ENCODE measurements around the gene FAM110C. TPM values are rescaled to one million over a fixed set of nuclear protein-coding genes. Genes with fewer than 3 reads are reported as not detected.
"Not testable (repeated sequence)": the region's sequence is repeated elsewhere in the genome, so short reads cannot be mapped to it uniquely, and the experiment has no call there.

Gene FAM110C
- total RNA-seq, 2 experiments from 2014 or later: 3.1 to 3.6 TPM

DNA sequence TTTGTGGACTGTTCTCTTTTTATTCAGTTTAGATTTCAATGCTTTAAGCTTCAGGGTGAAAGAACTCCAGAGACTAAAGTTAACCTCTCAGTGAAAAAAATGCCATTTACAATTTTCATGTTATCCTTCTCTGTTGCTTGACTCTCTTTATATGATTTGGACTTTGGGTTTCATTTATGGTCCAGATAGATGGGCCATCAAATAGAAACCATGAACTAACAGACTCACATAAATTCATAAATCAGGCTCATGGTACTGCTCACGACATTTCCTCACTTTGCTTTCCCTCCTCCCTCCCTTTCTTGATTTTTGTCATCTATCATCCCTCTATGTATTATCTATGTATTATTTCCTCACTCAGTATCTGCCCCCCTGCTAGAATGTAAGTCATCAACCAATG is 10.0 kb downstream of the FAM110C start:
- Mint-ChIP-seq H3K36me3 (peaks cover 5% of the 10 kb centered on the region), H3K27ac (no peak overlapping the region), H3K4me1 (ENCODE audit: low read depth) (peaks cover 42% of the 10 kb centered on the region), H3K9me3 (no peaks in the 10 kb centered on the region), H3K4me3 (no peak overlapping the region), H3K27me3 (peaks cover 6% of the 10 kb centered on the region)
- DNase-seq: no peak
- intact Hi-C loops (cut with micrococcal nuclease): no loop called here
- POLR2A ChIA-PET: no interaction called here
- CTCF ChIA-PET: interaction anchor here (0.9 to 1.6 kb wide), 3 partner anchors 13 to 25 kb away, joined by 3 to 6 read pairs (median 4); no protein-coding TSS in a partner anchor

DNA sequence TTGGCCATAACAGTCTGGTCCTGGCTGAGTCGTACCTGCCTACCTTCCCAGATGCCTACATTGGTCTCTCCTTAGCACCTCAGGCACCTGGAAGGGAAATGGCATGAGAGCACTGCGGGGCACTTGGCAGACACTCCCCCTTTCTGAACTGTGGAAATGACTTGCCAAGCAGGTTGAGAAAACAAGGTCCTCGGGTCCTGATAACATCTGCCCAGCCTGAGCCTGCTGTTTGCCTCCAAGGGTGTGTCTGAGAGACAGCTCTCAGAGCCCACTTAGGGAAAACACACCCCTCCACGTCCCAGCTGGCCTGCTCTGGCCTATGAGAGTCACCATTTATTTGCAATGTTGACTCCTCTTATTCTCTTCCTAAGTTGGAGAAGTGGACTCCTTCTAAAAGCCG is 10.5 kb downstream of the FAM110C start:
- peaks cover 4% of the 10 kb centered on the region for H3K27me3 Mint-ChIP-seq
- CTCF ChIA-PET: interaction anchor here (1.1 to 1.6 kb wide), 2 partner anchors 16 to 24 kb away, joined by 4 to 6 read pairs; no protein-coding TSS in a partner anchor
- H3K4me1 Mint-ChIP-seq (ENCODE audit: low read depth): peaks cover 45% of the 10 kb centered on the region
- no peaks in the 10 kb centered on the region for H3K9me3 Mint-ChIP-seq
- no peak overlapping the region for H3K27ac Mint-ChIP-seq
- intact Hi-C loops (cut with micrococcal nuclease): no loop called here
- peaks cover 5% of the 10 kb centered on the region for H3K36me3 Mint-ChIP-seq
- peak; percentile 20 for DNase-seq
- no peak overlapping the region for H3K4me3 Mint-ChIP-seq
- POLR2A ChIA-PET: no interaction called here

DNA sequence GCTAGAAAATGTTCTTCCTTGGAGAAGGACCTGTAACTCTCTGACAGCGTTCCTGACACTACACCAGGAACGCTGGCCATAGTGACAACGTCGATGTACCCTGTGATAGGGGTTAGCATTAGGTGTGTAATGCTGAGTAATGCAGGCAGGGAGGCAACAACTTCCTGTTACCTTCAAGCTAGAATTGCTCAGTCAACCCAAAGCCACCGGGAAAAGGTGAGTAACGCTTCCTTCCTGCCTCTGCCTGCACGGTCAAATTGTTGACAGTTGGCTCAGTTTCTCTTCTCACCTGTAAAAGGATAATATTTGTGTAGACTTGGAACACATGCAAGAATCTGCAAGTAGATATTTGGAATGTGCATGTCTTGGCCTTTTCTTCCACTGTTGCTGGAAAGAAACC is 12.7 kb downstream of the FAM110C start:
- DNase-seq: peak; percentile 84
- no peaks in the 10 kb centered on the region for H3K27me3 Mint-ChIP-seq
- H3K4me1 Mint-ChIP-seq (ENCODE audit: low read depth): peaks cover 45% of the 10 kb centered on the region
- POLR2A ChIA-PET: no interaction called here
- no peaks in the 10 kb centered on the region for H3K36me3 Mint-ChIP-seq
- H3K4me3 Mint-ChIP-seq: peak overlapping the region; percentile 23
- intact Hi-C loops (cut with micrococcal nuclease): no loop called here
- CTCF ChIA-PET: interaction anchor here (1.4 kb wide), 1 partner anchor 11 kb away, joined by 4 read pairs; no protein-coding TSS in a partner anchor
- H3K9me3 Mint-ChIP-seq: no peaks in the 10 kb centered on the region
- H3K27ac Mint-ChIP-seq: peak overlapping the region; percentile 81

- peak overlapping the region; percentile 64 for H3K27ac Mint-ChIP-seq
- H3K4me1 Mint-ChIP-seq (ENCODE audit: low read depth): peaks cover 52% of the 10 kb centered on the region
- H3K4me3 Mint-ChIP-seq: no peak overlapping the region
- CTCF ChIA-PET: no interaction called here
- POLR2A ChIA-PET: no interaction called here
- intact Hi-C loops (cut with micrococcal nuclease): loop anchor here (1.0 kb wide), 3 partner anchors 8 to 15 kb away; no protein-coding TSS in a partner anchor
- H3K27me3 Mint-ChIP-seq: no peaks in the 10 kb centered on the region
- DNase-seq: peak; percentile 85
- H3K36me3 Mint-ChIP-seq: no peaks in the 10 kb centered on the region
- H3K9me3 Mint-ChIP-seq: no peaks in the 10 kb centered on the region
Observed at GRCh38 chr2:32068-32467, 14.2 kb downstream of the FAM110C start.

DNA sequence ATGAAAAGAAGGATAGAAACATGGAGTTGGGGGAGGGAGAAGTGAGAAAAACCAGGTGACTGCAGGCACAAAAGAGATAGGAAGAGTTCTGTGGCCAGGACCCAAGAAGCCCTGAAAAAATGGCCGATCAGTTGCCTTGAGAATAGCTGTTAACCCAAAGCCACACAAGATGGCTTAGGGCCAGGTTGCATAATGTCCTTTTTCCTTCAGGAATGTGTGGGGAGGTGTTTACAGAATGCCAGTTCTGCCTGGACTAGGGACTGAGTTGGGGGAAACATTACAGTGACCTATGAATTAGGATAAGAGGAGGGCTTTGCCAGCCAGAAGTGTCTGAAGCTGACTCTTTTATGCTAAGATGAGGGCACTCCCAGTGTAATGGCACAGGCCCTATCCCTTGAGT is 17.1 kb downstream of the FAM110C start:
- Mint-ChIP-seq H3K27me3 (no peaks in the 10 kb centered on the region), H3K36me3 (no peaks in the 10 kb centered on the region), H3K4me1 (ENCODE audit: low read depth) (peaks cover 45% of the 10 kb centered on the region), H3K27ac (no peak overlapping the region), H3K9me3 (no peaks in the 10 kb centered on the region), H3K4me3 (no peak overlapping the region)
- ChIA-PET POLR2A (no interaction called here), CTCF (interaction anchor here (1.9 kb wide), 1 partner anchor 17 kb away, joined by 7 read pairs; no protein-coding TSS in a partner anchor)
- DNase-seq: no peak
- intact Hi-C loops (cut with micrococcal nuclease): no loop called here

DNA sequence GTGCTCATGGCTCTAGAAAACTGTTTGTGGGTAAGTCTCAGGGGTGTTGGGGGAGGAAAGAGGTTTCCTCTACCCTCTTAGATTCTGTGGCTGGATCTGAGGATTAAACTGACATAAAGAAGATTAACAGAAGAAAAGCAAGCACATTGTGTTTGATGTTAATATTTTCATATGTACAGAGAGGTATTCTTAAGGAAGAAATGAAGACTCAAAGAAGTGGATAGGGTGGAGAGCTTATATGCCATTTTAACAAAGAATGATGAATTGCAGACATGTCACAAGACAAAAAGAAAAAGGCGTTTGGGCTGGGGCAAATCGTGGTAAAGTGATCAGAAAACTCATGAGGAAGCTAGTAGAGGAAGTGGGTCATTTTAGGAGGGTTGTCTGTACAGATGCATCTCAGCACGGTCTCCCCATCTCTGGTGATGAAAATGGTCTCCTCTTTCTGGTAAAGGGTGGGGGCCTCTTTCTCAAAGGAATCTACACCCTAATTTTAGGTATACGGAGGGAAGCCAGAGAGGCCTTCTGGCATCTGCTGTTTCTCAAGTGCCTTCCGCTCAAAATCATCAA is 17.8 kb downstream of the FAM110C start:
- DNase-seq: no peak
- H3K27me3 Mint-ChIP-seq: no peaks in the 10 kb centered on the region
- no peaks in the 10 kb centered on the region for H3K9me3 Mint-ChIP-seq
- H3K4me1 Mint-ChIP-seq (ENCODE audit: low read depth): peaks cover 44% of the 10 kb centered on the region
- ChIA-PET CTCF (interaction anchor here (1.0 to 1.9 kb wide), 2 partner anchors 9 to 16 kb away, joined by 3 to 7 read pairs; no protein-coding TSS in a partner anchor), POLR2A (no interaction called here)
- H3K4me3 Mint-ChIP-seq: no peak overlapping the region
- H3K36me3 Mint-ChIP-seq: no peaks in the 10 kb centered on the region
- no peak overlapping the region for H3K27ac Mint-ChIP-seq
- intact Hi-C loops (cut with micrococcal nuclease): no loop called here

DNA sequence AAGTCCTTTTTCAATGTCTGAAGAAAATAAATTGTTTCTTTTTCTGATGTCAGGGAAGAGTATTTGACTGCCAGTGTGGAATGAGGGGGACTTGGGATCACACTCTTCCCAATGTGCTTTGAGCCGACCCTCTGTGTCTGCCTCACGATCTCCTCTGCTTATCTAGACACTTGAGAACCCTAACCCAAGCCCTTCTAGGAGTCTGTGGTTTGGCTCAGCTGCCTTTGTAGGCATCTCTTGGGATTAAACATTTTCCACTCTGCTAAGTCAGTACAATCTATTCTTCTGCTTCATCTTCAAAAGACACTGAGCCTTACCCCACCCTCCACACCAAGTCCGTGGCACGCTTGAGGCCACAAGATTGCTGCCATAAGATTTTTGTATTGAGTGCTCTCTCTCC is 19.4 kb downstream of the FAM110C start:
- no peak overlapping the region for H3K27ac Mint-ChIP-seq
- intact Hi-C loops (cut with micrococcal nuclease): no loop called here
- H3K9me3 Mint-ChIP-seq: peaks cover 5% of the 10 kb centered on the region

GRCh38 chr2:25543-25942 is 20.8 kb downstream of the FAM110C start:
- Mint-ChIP-seq H3K9me3 (peaks cover 5% of the 10 kb centered on the region), H3K27ac (no peak overlapping the region), H3K36me3 (peaks cover 7% of the 10 kb centered on the region), H3K4me3 (no peak overlapping the region), H3K4me1 (ENCODE audit: low read depth) (peaks cover 19% of the 10 kb centered on the region), H3K27me3 (no peaks in the 10 kb centered on the region)
- no peak for DNase-seq
- intact Hi-C loops (cut with micrococcal nuclease): no loop called here
- CTCF ChIA-PET: interaction anchor here (0.6 kb wide), 1 partner anchor 63 kb away, joined by 3 read pairs; no protein-coding TSS in a partner anchor
- POLR2A ChIA-PET: no interaction called here

More for the DNA sequence above, 19.4 kb downstream of the FAM110C start:
- H3K36me3 Mint-ChIP-seq: peaks cover 7% of the 10 kb centered on the region
- H3K4me1 Mint-ChIP-seq (ENCODE audit: low read depth): peaks cover 28% of the 10 kb centered on the region
- POLR2A ChIA-PET: no interaction called here
- H3K4me3 Mint-ChIP-seq: no peak overlapping the region
- H3K27me3 Mint-ChIP-seq: no peaks in the 10 kb centered on the region
- CTCF ChIA-PET: no interaction called here
- DNase-seq: no peak

DNA sequence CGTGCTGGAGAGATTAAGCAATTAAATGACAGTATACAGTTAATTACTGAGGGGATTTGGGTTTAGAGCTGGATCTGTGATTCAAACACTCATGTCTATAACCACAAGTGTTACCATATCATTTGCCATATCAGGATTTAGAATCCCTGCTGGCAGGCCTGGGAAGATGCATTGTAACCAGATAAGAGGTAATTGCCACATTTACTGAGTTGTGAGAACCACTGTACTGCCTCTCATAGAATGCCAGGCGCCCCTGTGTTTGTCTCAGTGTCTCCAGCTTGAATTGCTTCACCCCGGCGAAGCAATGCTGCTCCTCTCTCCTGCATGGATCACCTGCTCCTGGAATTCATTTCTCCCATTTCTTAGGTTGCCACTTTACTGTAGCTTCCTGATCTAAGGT is 21.7 kb downstream of the FAM110C start:
- DNase-seq, CTCF ChIA-PET, H3K27ac Mint-ChIP-seq, H3K27me3 Mint-ChIP-seq, H3K4me3 Mint-ChIP-seq, H3K9me3 Mint-ChIP-seq, H3K36me3 Mint-ChIP-seq, POLR2A ChIA-PET: not testable (repeated sequence)
- intact Hi-C loops (cut with micrococcal nuclease): loop anchor here (1.0 kb wide), 1 partner anchor 8 kb away; no protein-coding TSS in a partner anchor
- H3K4me1 Mint-ChIP-seq (ENCODE audit: low read depth): peaks cover 19% of the 10 kb centered on the region

DNA sequence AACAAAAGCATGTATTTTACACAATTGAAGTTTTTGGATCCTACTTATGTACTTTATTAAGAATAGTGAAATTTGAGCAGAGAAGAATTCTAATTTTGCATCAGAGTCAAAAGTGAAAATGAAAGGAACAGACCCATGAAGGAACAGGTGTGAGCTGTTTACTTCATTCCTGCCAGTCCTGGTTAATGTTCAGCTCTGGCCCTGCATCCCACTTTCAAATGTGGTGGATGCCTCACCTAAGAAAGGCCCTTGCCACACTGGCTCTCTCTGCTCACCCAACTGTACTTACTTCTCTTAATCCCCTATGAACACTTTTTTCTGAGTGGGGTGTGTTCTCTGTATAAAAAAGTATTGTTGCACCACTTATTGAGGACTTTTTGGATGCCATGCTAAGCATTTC is 22.2 kb downstream of the FAM110C start:
- POLR2A ChIA-PET: no interaction called here
- H3K27ac Mint-ChIP-seq: peak overlapping the region; percentile 36
- no peak overlapping the region for H3K4me3 Mint-ChIP-seq
- peaks cover 5% of the 10 kb centered on the region for H3K9me3 Mint-ChIP-seq
- CTCF ChIA-PET: interaction anchor here (2.1 to 2.2 kb wide), 2 partner anchors 12 to 118 kb away, joined by 6 read pairs; no protein-coding TSS in a partner anchor
- no peaks in the 10 kb centered on the region for H3K27me3 Mint-ChIP-seq
- peaks cover 19% of the 10 kb centered on the region for H3K4me1 Mint-ChIP-seq (ENCODE audit: low read depth)
- DNase-seq: peak; percentile 36
- H3K36me3 Mint-ChIP-seq: peaks cover 7% of the 10 kb centered on the region
- intact Hi-C loops (cut with micrococcal nuclease): loop anchor here (1.0 kb wide), 1 partner anchor 8 kb away; no protein-coding TSS in a partner anchor

- intact Hi-C loops (cut with micrococcal nuclease): no loop called here
- H3K9me3 Mint-ChIP-seq: peaks cover 5% of the 10 kb centered on the region
- no peak overlapping the region for H3K27ac Mint-ChIP-seq
- CTCF ChIA-PET: interaction anchor here (2.1 to 2.2 kb wide), 2 partner anchors 12 to 119 kb away, joined by 6 read pairs; no protein-coding TSS in a partner anchor
- POLR2A ChIA-PET: interaction anchor here (1.0 kb wide), 1 partner anchor 8 kb away, joined by 3 read pairs; no protein-coding TSS in a partner anchor
- no peak for DNase-seq
- peaks cover 16% of the 10 kb centered on the region for H3K4me1 Mint-ChIP-seq (ENCODE audit: low read depth)
- peaks cover 7% of the 10 kb centered on the region for H3K36me3 Mint-ChIP-seq
- peaks cover 1% of the 10 kb centered on the region for H3K27me3 Mint-ChIP-seq
- H3K4me3 Mint-ChIP-seq: no peak overlapping the region
Observed at GRCh38 chr2:23283-23682, 23.0 kb downstream of the FAM110C start.

DNA sequence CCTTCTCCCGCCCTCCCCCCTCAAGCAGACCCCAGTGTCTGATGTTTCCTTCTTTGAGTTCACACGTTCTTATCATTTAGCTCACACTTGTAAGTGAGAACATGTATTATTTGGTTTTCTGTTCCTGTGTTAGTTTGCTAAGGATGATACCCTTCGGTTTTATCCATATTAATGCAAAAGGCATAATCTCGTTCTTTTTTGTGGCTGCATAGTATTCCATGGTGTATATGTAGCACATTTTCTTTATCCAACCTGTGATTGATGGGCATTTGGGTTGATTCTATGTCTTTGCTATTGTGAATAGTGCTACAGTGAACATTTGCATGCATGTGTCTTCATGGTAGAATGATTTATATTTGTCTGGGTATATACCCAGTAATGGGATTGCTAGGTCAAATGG is 24.1 kb downstream of the FAM110C start:
- CTCF ChIA-PET: interaction anchor here (0.9 to 2.2 kb wide), 5 partner anchors 10 to 120 kb away, joined by 3 to 6 read pairs (median 4); partner anchors contain the start of gene FAM110C
- H3K36me3 Mint-ChIP-seq; H3K4me3 Mint-ChIP-seq; H3K9me3 Mint-ChIP-seq; POLR2A ChIA-PET; H3K27me3 Mint-ChIP-seq; intact Hi-C loops (cut with micrococcal nuclease); DNase-seq; H3K27ac Mint-ChIP-seq: not testable (repeated sequence)
- H3K4me1 Mint-ChIP-seq (ENCODE audit: low read depth): peaks cover 12% of the 10 kb centered on the region

- DNase-seq; H3K27me3 Mint-ChIP-seq; H3K36me3 Mint-ChIP-seq; intact Hi-C loops (cut with micrococcal nuclease); H3K9me3 Mint-ChIP-seq; H3K4me3 Mint-ChIP-seq; H3K27ac Mint-ChIP-seq; POLR2A ChIA-PET: not testable (repeated sequence)
- CTCF ChIA-PET: interaction anchor here (0.7 to 5.2 kb wide), 5 partner anchors 8 to 122 kb away, joined by 3 to 40 read pairs (median 6); no protein-coding TSS in a partner anchor
- peaks cover 12% of the 10 kb centered on the region for H3K4me1 Mint-ChIP-seq (ENCODE audit: low read depth)
Observed at GRCh38 chr2:20259-20658, 26.0 kb downstream of the FAM110C start.
